GM23338 (cell line): ENCODE results near the gene PGM1. TPM values are rescaled to one million over a fixed set of nuclear protein-coding genes. Genes with fewer than 3 reads are reported as not detected.

ENCODE experiments used
- ATAC-seq: fragments of 200-7000 bp; cut with Tn5 transposase; 3 replicates; pipeline ENCODE4 v1.9.1; 2020
- DNase-seq: peaks from one replicate; pipeline ENCODE4 v3.0.0-alpha.2; 2015; ENCODE audit warnings: low spot score
- H2AFZ ChIP-seq: fragments of 200-600 bp; sonication (generic); 2 replicates; pipeline ENCODE4 v1.8.0; 2016; ENCODE audit warnings: antibody characterized with exemption, mild to moderate bottlenecking, moderate library complexity
- H3F3A ChIP-seq: fragments of 200-600 bp; sonication (generic); replicated peaks from 2 replicates; pipeline ENCODE4 v1.8.0; 2017; ENCODE audit warnings: antibody characterized with exemption, mixed run types, low read depth
- H3K27ac ChIP-seq: fragments of 200-600 bp; sonication (generic); 2 replicates; pipeline ENCODE4 v1.6.1; 2016; ENCODE audit warnings: low read depth
- H3K27me3 ChIP-seq: fragments of 200-600 bp; sonication (generic); 2 replicates; pipeline ENCODE4 v1.8.0; 2016; ENCODE audit warnings: mild to moderate bottlenecking, mixed run types, moderate library complexity; ENCODE audit not compliant: insufficient read depth
- H3K36me3 ChIP-seq: fragments of 200-600 bp; sonication (generic); 2 replicates; pipeline ENCODE4 v1.8.0; 2016; ENCODE audit warnings: mild to moderate bottlenecking; ENCODE audit not compliant: insufficient read depth
- H3K4me1 ChIP-seq: fragments of 200-600 bp; sonication (generic); 2 replicates; pipeline ENCODE4 v1.8.0; 2016; ENCODE audit warnings: mild to moderate bottlenecking, moderate library complexity; ENCODE audit not compliant: insufficient read depth
- H3K4me2 ChIP-seq: fragments of 200-600 bp; sonication (generic); 2 replicates; pipeline ENCODE4 v1.7.1; 2017; ENCODE audit warnings: mixed run types
- H3K4me3 ChIP-seq: fragments of 200-600 bp; sonication (generic); 2 replicates; pipeline ENCODE4 v1.6.1; 2016; ENCODE audit warnings: mixed run types
- H3K79me2 ChIP-seq: fragments of 200-600 bp; sonication (generic); replicated peaks from 2 replicates; pipeline ENCODE4 v1.8.0; 2017; ENCODE audit warnings: mild to moderate bottlenecking; ENCODE audit not compliant: insufficient read depth
- H3K9me2 ChIP-seq: fragments of 200-600 bp; sonication (generic); 2 replicates; pipeline ENCODE4 v1.8.0; 2017; ENCODE audit not compliant: insufficient read depth
- H4K20me1 ChIP-seq: fragments of 200-600 bp; sonication (generic); replicated peaks from 2 replicates; pipeline ENCODE4 v1.8.0; 2017; ENCODE audit warnings: mild to moderate bottlenecking; ENCODE audit not compliant: insufficient read depth
- H3K27ac Mint-ChIP-seq: 2 replicates; pipeline ENCODE4 v1.8.0; 2020; ENCODE audit warnings: inconsistent platforms, mild to moderate bottlenecking, moderate library complexity, mixed read lengths
- H3K27me3 Mint-ChIP-seq: 3 replicates; pipeline ENCODE4 v1.8.0; 2022; ENCODE audit warnings: low read depth, mild to moderate bottlenecking, moderate library complexity, mixed read lengths, inconsistent platforms; ENCODE audit not compliant: insufficient read depth, poor library complexity
- H3K36me3 Mint-ChIP-seq: 3 replicates; pipeline ENCODE4 v1.8.0; 2021; ENCODE audit warnings: low read depth, mild to moderate bottlenecking, inconsistent platforms, moderate library complexity, mixed read lengths
- H3K4me1 Mint-ChIP-seq: 3 replicates; pipeline ENCODE4 v1.8.0; 2020; ENCODE audit warnings: mild to moderate bottlenecking, inconsistent platforms, mixed read lengths
- H3K4me3 Mint-ChIP-seq: 3 replicates; pipeline ENCODE4 v1.8.0; 2021; ENCODE audit warnings: moderate library complexity, mild to moderate bottlenecking, inconsistent platforms, mixed read lengths
- H3K9me3 Mint-ChIP-seq: 3 replicates; pipeline ENCODE4 v1.8.0; 2020; ENCODE audit warnings: moderate library complexity, mild to moderate bottlenecking, inconsistent platforms, mixed read lengths
- EZH2 ChIP-seq: fragments of 200-600 bp; sonication (generic); IDR thresholded peaks from one replicate; pipeline ENCODE4 v1.8.0; 2017; ENCODE audit warnings: antibody characterized with exemption, mild to moderate bottlenecking, low read depth; ENCODE audit not compliant: unreplicated experiment
- EZH2phosphoT487 ChIP-seq: fragments of 200-600 bp; sonication (generic); IDR thresholded peaks from one replicate; pipeline ENCODE4 v1.8.1; 2018; ENCODE audit warnings: antibody characterized with exemption; ENCODE audit not compliant: unreplicated experiment
- JUNB ChIP-seq: IDR thresholded peaks from one replicate; pipeline ENCODE4 v1.6.1; 2016; ENCODE audit warnings: antibody characterized with exemption; ENCODE audit not compliant: unreplicated experiment
- NANOG ChIP-seq: IDR thresholded peaks from 2 replicates; pipeline ENCODE4 v1.6.1; 2016; ENCODE audit warnings: antibody characterized with exemption, borderline replicate concordance
- POLR2AphosphoS5 ChIP-seq: IDR thresholded peaks from 2 replicates; pipeline ENCODE4 v1.6.1; 2016; ENCODE audit warnings: antibody characterized with exemption, low read depth
- STAT1 ChIP-seq: IDR thresholded peaks from one replicate; pipeline ENCODE4 v1.6.1; 2016; ENCODE audit warnings: antibody characterized with exemption; ENCODE audit not compliant: unreplicated experiment
- ZNF114 ChIP-seq: fragments of 250-450 bp; sonication (Bioruptor Pico); IDR thresholded peaks from 2 replicates; pipeline ENCODE4 v1.5.0; 2020; ENCODE audit warnings: mild to moderate bottlenecking, moderate library complexity
- ZNF331 ChIP-seq: fragments of 250-450 bp; sonication (Bioruptor Pico); IDR thresholded peaks from 2 replicates; pipeline ENCODE4 v1.5.0; 2020; ENCODE audit warnings: low read depth, mild to moderate bottlenecking, moderate library complexity
- ZNF462 ChIP-seq: fragments of 250-450 bp; sonication (Bioruptor Pico); IDR thresholded peaks from 2 replicates; pipeline ENCODE4 v1.5.0; 2020; ENCODE audit warnings: mild to moderate bottlenecking, moderate library complexity
- polyA plus RNA-seq: library from polyadenylated mRNA; unstranded; fragments of >200 nt; fragmentation: Nextera tagmentation; extraction: Ambion mirVana; gene quantifications from 2 replicates; pipeline ENCODE4 v1.2.1, GENCODE V29; 2016
- total RNA-seq: library from RNA; depleted of rRNA; stranded (reverse); fragments of >200 nt; shearing (Covaris generic); gene quantifications from 2 replicates; pipeline ENCODE4 v1.2.3, GENCODE V29; 2014

PGM1 gene
- total and polyA plus RNA-seq, 2 experiments from 2014 or later, result 20.9 to 71.9 TPM

- TF ChIP-seq JUNB, result no peak
- no peak for TF ChIP-seq ZNF114 (CRISPR knock-in tag)
- TF ChIP-seq EZH2, result no peak
- TF ChIP-seq STAT1, result no peak
- TF ChIP-seq POLR2AphosphoS5, result no peak
- TF ChIP-seq ZNF462 (CRISPR knock-in tag), result no peak
- TF ChIP-seq ZNF331, result no peak
- no peak for TF ChIP-seq EZH2phosphoT487
- no peak for TF ChIP-seq NANOG
Measured at GRCh38 chr1:63633281-63633680, 40.1 kb downstream of the PGM1 start (continued).

DNA sequence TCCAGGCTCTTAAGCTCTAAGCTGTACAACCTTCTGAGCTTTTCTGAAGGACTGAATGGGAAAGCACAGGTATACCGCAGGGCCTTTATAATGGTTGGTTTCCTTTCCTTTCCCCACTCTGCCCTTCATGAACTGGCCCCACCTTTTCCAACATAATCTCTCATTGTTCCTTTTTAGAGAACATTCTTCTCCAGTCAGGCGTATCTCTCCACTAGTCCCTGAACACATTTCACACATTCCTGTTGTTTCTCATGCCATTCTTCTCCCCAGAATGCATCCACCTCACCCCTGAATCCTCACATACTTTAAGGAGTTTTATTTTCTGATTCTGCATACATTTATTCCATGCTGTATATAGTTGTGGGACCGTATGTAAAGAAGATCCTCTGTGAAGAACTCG, 41.3 kb downstream of the PGM1 start:
- H3K27me3 ChIP-seq, result no peaks in the 10 kb centered on the region
- no peaks in the 10 kb centered on the region for H3K4me1 Mint-ChIP-seq
- ATAC-seq (no peak), DNase-seq (no peak)
- H3K4me1 ChIP-seq, result no peaks in the 10 kb centered on the region
- H3K79me2 ChIP-seq, result no peaks in the 10 kb centered on the region
- peaks cover 17% of the 10 kb centered on the region for H3K36me3 ChIP-seq
- no peaks in the 10 kb centered on the region for H3F3A ChIP-seq
- H3K36me3 Mint-ChIP-seq, result peaks cover 14% of the 10 kb centered on the region; the same call in 2 of the 3 replicates
- H3K4me3 ChIP-seq, result no peak overlapping the region
- peaks cover 5% of the 10 kb centered on the region; the same call in 1 of the 2 replicates for H4K20me1 ChIP-seq
- H2AFZ ChIP-seq, result no peak overlapping the region
- TF ChIP-seq ZNF114 (CRISPR knock-in tag) (no peak), JUNB (no peak)
- H3K9me2 ChIP-seq, result no peaks in the 10 kb centered on the region
- no peaks in the 10 kb centered on the region for H3K9me3 Mint-ChIP-seq
- H3K4me2 ChIP-seq, result no peak overlapping the region
- H3K27ac ChIP-seq, result no peak overlapping the region
- peaks cover 4% of the 10 kb centered on the region for H3K27me3 Mint-ChIP-seq
- no peak overlapping the region for H3K4me3 Mint-ChIP-seq
- H3K27ac Mint-ChIP-seq, result no peak overlapping the region
